ENCODE data around the gene MIPEP.

The MIPEP gene

GRCh38 chr13:23760000-23760399 lies 129.2 kb downstream of the MIPEP start:
- Histone ChIP-seq H3K4me2 (ENCODE audit: low read length) (no peak overlapping the region), H3K18ac (ENCODE audit: low read length) (no peak overlapping the region)
- WGBS (ENCODE audit: extremely low coverage, insufficient coverage, low lambda C conversion rate), result no CpG with 5 or more reads among the region's 9 CpGs

DNA sequence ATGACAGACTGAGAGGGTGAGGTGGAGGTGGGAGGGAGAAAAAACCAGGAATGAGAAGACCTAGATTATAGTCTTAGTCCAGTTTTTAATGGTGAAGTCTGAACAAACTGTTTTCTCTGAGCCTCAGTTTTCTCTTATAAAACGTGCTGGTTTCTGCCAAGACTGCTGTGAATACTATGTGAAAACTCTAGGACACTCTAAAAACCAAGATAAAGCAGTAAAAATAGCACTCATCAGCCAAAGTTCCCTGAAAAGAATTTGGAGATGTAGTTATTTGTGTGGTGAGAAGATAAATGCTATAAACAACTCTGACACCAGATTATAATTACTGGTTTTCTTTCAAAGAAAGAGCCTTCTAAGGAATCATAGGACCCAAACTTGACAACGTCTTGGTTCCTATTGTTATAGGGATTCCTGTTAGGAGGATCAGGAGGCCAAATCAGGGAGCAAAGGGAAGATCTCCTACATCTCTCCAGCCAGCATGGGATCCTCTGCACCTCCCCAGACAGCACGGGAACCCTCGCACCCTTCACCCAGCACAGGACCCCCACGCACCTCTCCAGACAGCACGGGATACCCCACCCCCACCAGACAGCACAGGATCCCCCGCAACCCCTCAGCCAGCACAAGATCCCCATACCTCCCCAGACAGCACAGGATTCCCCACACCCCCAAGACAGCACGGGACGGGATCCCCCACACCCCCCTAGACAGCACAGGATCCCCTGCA lies 130.2 kb downstream of the MIPEP start:
- Histone ChIP-seq H3K56ac (ENCODE audit: low read length) (no peak overlapping the region), H2BK5ac (ENCODE audit: low read length) (no peak overlapping the region), H3K27me3 (ENCODE audit: insufficient read depth, low read length, poor library complexity) (no peaks in the 10 kb centered on the region), H2BK15ac (replicated peaks; ENCODE audit: low read depth) (no peak overlapping the region), H4K5ac (ENCODE audit: low read length) (no peak overlapping the region), H3K23ac (ENCODE audit: low read length) (no peak overlapping the region), H3K79me2 (ENCODE audit: control insufficient read depth, insufficient read depth, low read length) (no peaks in the 10 kb centered on the region), H3K9ac (ENCODE audit: low read length) (no peak overlapping the region), H3K4me2 (ENCODE audit: low read length) (no peak overlapping the region), H3K4ac (ENCODE audit: low read depth, low read length) (no peak overlapping the region), H4K8ac (ENCODE audit: low read depth, low read length) (no peak overlapping the region), H2AK5ac (ENCODE audit: low read length) (no peak overlapping the region), H3K79me1 (ENCODE audit: low read length) (no peaks in the 10 kb centered on the region), H3K36me3 (ENCODE audit: control insufficient read depth, insufficient read depth, low read length) (no peaks in the 10 kb centered on the region), H3K27ac (ENCODE audit: low read depth, low read length) (no peak overlapping the region), H2BK120ac (ENCODE audit: low read depth, low read length) (no peak overlapping the region), H3K4me1 (ENCODE audit: control insufficient read depth, low read depth, low read length) (no peaks in the 10 kb centered on the region), H3K18ac (ENCODE audit: low read length) (no peak overlapping the region), H3K4me3 (ENCODE audit: low read length) (no peak overlapping the region)
- DNase-seq, result no peak
- WGBS (ENCODE audit: extremely low coverage, insufficient coverage, low lambda C conversion rate), result no CpG with 5 or more reads among the region's 9 CpGs

More at GRCh38 chr13:23760000-23760399, 129.2 kb downstream of the MIPEP start:
- H3K23ac ChIP-seq (ENCODE audit: low read length), result no peak overlapping the region
- no peak overlapping the region for H3K27ac ChIP-seq (ENCODE audit: low read depth, low read length)
- no peak overlapping the region for H3K56ac ChIP-seq (ENCODE audit: low read length)
- no peaks in the 10 kb centered on the region for H3K36me3 ChIP-seq (ENCODE audit: control insufficient read depth, insufficient read depth, low read length)
- H4K5ac ChIP-seq (ENCODE audit: low read length), result no peak overlapping the region
- no peak overlapping the region for H2BK120ac ChIP-seq (ENCODE audit: low read depth, low read length)
- DNase-seq, result no peak
- H3K79me1 ChIP-seq (ENCODE audit: low read length), result no peaks in the 10 kb centered on the region
- H3K9ac ChIP-seq (ENCODE audit: low read length), result no peak overlapping the region
- H2AK5ac ChIP-seq (ENCODE audit: low read length), result no peak overlapping the region
- no peak overlapping the region for H4K8ac ChIP-seq (ENCODE audit: low read depth, low read length)
- H3K4ac ChIP-seq (ENCODE audit: low read depth, low read length), result no peak overlapping the region
- H3K4me3 ChIP-seq (ENCODE audit: low read length), result no peak overlapping the region
- no peaks in the 10 kb centered on the region for H3K4me1 ChIP-seq (ENCODE audit: control insufficient read depth, low read depth, low read length)
- no peaks in the 10 kb centered on the region for H3K27me3 ChIP-seq (ENCODE audit: insufficient read depth, low read length, poor library complexity)
- H2BK15ac ChIP-seq (replicated peaks; ENCODE audit: low read depth), result no peak overlapping the region
- no peaks in the 10 kb centered on the region for H3K79me2 ChIP-seq (ENCODE audit: control insufficient read depth, insufficient read depth, low read length)
- H2BK5ac ChIP-seq (ENCODE audit: low read length), result no peak overlapping the region

GRCh38 chr13:23754997-23755396 lies 134.2 kb downstream of the MIPEP start:
- WGBS (ENCODE audit: extremely low coverage, insufficient coverage, low lambda C conversion rate), result no CpG with 5 or more reads among the region's 2 CpGs
- no peak overlapping the region for H4K5ac ChIP-seq (ENCODE audit: low read length)

GRCh38 chr13:23754506-23754905 lies 134.7 kb downstream of the MIPEP start:
- Histone ChIP-seq H3K23ac (ENCODE audit: low read length) (no peak overlapping the region), H3K36me3 (ENCODE audit: control insufficient read depth, insufficient read depth, low read length) (no peaks in the 10 kb centered on the region), H3K18ac (ENCODE audit: low read length) (no peak overlapping the region), H3K4me2 (ENCODE audit: low read length) (no peak overlapping the region), H3K4ac (ENCODE audit: low read depth, low read length) (no peak overlapping the region), H4K8ac (ENCODE audit: low read depth, low read length) (no peak overlapping the region), H3K9ac (ENCODE audit: low read length) (no peak overlapping the region), H3K79me2 (ENCODE audit: control insufficient read depth, insufficient read depth, low read length) (no peaks in the 10 kb centered on the region), H3K79me1 (ENCODE audit: low read length) (no peaks in the 10 kb centered on the region), H3K27ac (ENCODE audit: low read depth, low read length) (no peak overlapping the region), H2BK120ac (ENCODE audit: low read depth, low read length) (no peak overlapping the region), H3K56ac (ENCODE audit: low read length) (no peak overlapping the region), H3K4me1 (ENCODE audit: control insufficient read depth, low read depth, low read length) (peaks cover 2% of the 10 kb centered on the region), H2BK5ac (ENCODE audit: low read length) (no peak overlapping the region), H3K4me3 (ENCODE audit: low read length) (no peak overlapping the region), H2AK5ac (ENCODE audit: low read length) (no peak overlapping the region), H4K5ac (ENCODE audit: low read length) (no peak overlapping the region), H3K27me3 (ENCODE audit: insufficient read depth, low read length, poor library complexity) (no peaks in the 10 kb centered on the region), H2BK15ac (replicated peaks; ENCODE audit: low read depth) (no peak overlapping the region)
- no CpG with 5 or more reads among the region's 6 CpGs for WGBS (ENCODE audit: extremely low coverage, insufficient coverage, low lambda C conversion rate)
- no peak for DNase-seq

More at GRCh38 chr13:23754997-23755396, 134.2 kb downstream of the MIPEP start:
- Histone ChIP-seq H3K27me3 (ENCODE audit: insufficient read depth, low read length, poor library complexity) (no peaks in the 10 kb centered on the region), H3K23ac (ENCODE audit: low read length) (no peak overlapping the region), H3K4me2 (ENCODE audit: low read length) (no peak overlapping the region), H2BK15ac (replicated peaks; ENCODE audit: low read depth) (no peak overlapping the region), H3K27ac (ENCODE audit: low read depth, low read length) (no peak overlapping the region), H3K18ac (ENCODE audit: low read length) (no peak overlapping the region), H2BK120ac (ENCODE audit: low read depth, low read length) (no peak overlapping the region), H3K36me3 (ENCODE audit: control insufficient read depth, insufficient read depth, low read length) (no peaks in the 10 kb centered on the region), H4K8ac (ENCODE audit: low read depth, low read length) (no peak overlapping the region), H2AK5ac (ENCODE audit: low read length) (no peak overlapping the region), H3K4ac (ENCODE audit: low read depth, low read length) (no peak overlapping the region), H3K79me2 (ENCODE audit: control insufficient read depth, insufficient read depth, low read length) (no peaks in the 10 kb centered on the region), H3K79me1 (ENCODE audit: low read length) (no peaks in the 10 kb centered on the region), H3K9ac (ENCODE audit: low read length) (no peak overlapping the region), H3K56ac (ENCODE audit: low read length) (no peak overlapping the region), H2BK5ac (ENCODE audit: low read length) (no peak overlapping the region), H3K4me3 (ENCODE audit: low read length) (no peak overlapping the region), H3K4me1 (ENCODE audit: control insufficient read depth, low read depth, low read length) (peaks cover 2% of the 10 kb centered on the region)
- DNase-seq, result no peak

DNA sequence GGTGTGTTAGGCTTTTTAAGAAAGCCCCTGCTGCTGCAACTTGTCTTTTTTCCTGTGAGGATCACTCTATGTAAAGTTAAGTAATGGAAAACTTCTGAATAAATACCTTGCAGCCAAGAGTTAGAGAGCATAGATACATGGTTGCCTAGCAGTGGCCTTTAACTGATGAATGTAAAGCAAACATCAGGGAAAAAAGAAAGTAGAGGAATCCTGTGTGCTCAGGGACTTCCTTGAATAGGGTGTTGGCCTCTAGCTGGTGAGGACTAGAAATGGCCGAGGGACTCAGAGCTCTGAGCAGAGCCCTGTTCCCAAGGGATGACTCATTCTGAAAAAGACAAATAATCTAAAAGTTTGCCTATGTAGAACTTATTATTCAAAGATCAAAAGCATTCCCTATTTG lies 135.7 kb downstream of the MIPEP start:
- H3K79me2 ChIP-seq (ENCODE audit: control insufficient read depth, insufficient read depth, low read length), result no peaks in the 10 kb centered on the region
- no peak overlapping the region for H2BK120ac ChIP-seq (ENCODE audit: low read depth, low read length)
- no peak overlapping the region for H3K23ac ChIP-seq (ENCODE audit: low read length)
- no peak overlapping the region for H3K18ac ChIP-seq (ENCODE audit: low read length)
- H2BK15ac ChIP-seq (replicated peaks; ENCODE audit: low read depth), result no peak overlapping the region
- H4K5ac ChIP-seq (ENCODE audit: low read length), result no peak overlapping the region
- H4K8ac ChIP-seq (ENCODE audit: low read depth, low read length), result no peak overlapping the region
- H3K4ac ChIP-seq (ENCODE audit: low read depth, low read length), result no peak overlapping the region
- no peak overlapping the region for H3K9ac ChIP-seq (ENCODE audit: low read length)
- peak; percentile 47 for DNase-seq
- no peak overlapping the region for H3K56ac ChIP-seq (ENCODE audit: low read length)
- WGBS (ENCODE audit: extremely low coverage, insufficient coverage, low lambda C conversion rate), result no CpG with 5 or more reads among the region's 1 CpG
- peaks cover 2% of the 10 kb centered on the region for H3K4me1 ChIP-seq (ENCODE audit: control insufficient read depth, low read depth, low read length)
- no peaks in the 10 kb centered on the region for H3K36me3 ChIP-seq (ENCODE audit: control insufficient read depth, insufficient read depth, low read length)
- H3K4me3 ChIP-seq (ENCODE audit: low read length), result no peak overlapping the region
- no peak overlapping the region for H3K4me2 ChIP-seq (ENCODE audit: low read length)
- no peak overlapping the region for H3K27ac ChIP-seq (ENCODE audit: low read depth, low read length)
- H2BK5ac ChIP-seq (ENCODE audit: low read length), result no peak overlapping the region
- no peaks in the 10 kb centered on the region for H3K79me1 ChIP-seq (ENCODE audit: low read length)
- H3K27me3 ChIP-seq (ENCODE audit: insufficient read depth, low read length, poor library complexity), result no peaks in the 10 kb centered on the region
- no peak overlapping the region for H2AK5ac ChIP-seq (ENCODE audit: low read length)
